ENCODE data around the gene ZNF70. TPM values are rescaled to one million over a fixed set of nuclear protein-coding genes. Genes with fewer than 3 reads are reported as not detected.

ZNF70 gene
- total and polyA plus RNA-seq, 10 of the 15 experiments (the other 5 are each of a cell fraction or from before 2014, with no cell fraction given), result 0.15 to 2.3 (median 0.85) TPM

- no peak for TF ChIP-seq ZBTB4 (CRISPR knock-in tag; IDR thresholded peaks at IDR 0.05)
- no peak for TF ChIP-seq CTCF (IDR thresholded peaks at IDR 0.05 in 2 of 3, conservative IDR thresholded peaks at IDR 0.05 in 1 of 3; ENCODE audit: control insufficient read depth in 2 of 3, extremely low read depth in 1 of 3, insufficient read depth in 1 of 3, low read depth in 3 of 3, low read length in 3 of 3)
- peak; percentile 56 for TF ChIP-seq KLF5 (IDR thresholded peaks at IDR 0.05; ENCODE audit: partially characterized antibody)
- TF ChIP-seq IRF5 (IDR thresholded peaks at IDR 0.05; ENCODE audit: borderline replicate concordance), result no peak
- TF ChIP-seq IRF3 (IDR thresholded peaks at IDR 0.05), result peak; percentile 52; the same call in 1 of the 2 replicates
- TF ChIP-seq HSF1 (IDR thresholded peaks at IDR 0.05; ENCODE audit: low read depth, low read length), result no peak
- no peak for TF ChIP-seq STAT3 (IDR thresholded peaks at IDR 0.05; ENCODE audit: low read depth, low read length)
- TF ChIP-seq ZNF217 (IDR thresholded peaks at IDR 0.05), result no peak
- TF ChIP-seq SREBF2 (IDR thresholded peaks at IDR 0.05; ENCODE audit: low read length), result no peak
- TF ChIP-seq NKRF (conservative IDR thresholded peaks at IDR 0.05), result peak; percentile 93
- TF ChIP-seq ZBED1 (IDR thresholded peaks at IDR 0.05; ENCODE audit: borderline replicate concordance), result no peak
- TF ChIP-seq STAT1 (conservative IDR thresholded peaks at IDR 0.05), result peak; percentile 87
- TF ChIP-seq SREBF1 (IDR thresholded peaks at IDR 0.05; ENCODE audit: low read length), result peak; percentile 34; the same call in 1 of the 2 replicates
- TF ChIP-seq FOXK2 (IDR thresholded peaks at IDR 0.05), result no peak
- no peak for TF ChIP-seq BMI1 (IDR thresholded peaks at IDR 0.05; ENCODE audit: borderline replicate concordance)
- no peak for TF ChIP-seq RAD21 (IDR thresholded peaks at IDR 0.05; ENCODE audit: insufficient read depth, low read depth, low read length)
- TF ChIP-seq RCOR1 (conservative IDR thresholded peaks at IDR 0.05; ENCODE audit: low read depth, low read length), result no peak
These were observed 33.8 kb downstream of the ZNF70 start (continued) for GRCh38 chr22:23716811-23717801.
